Heart right ventricle (tissue), 16 donors: ENCODE results near the gene MAPK10. TPM values are rescaled to one million over a fixed set of nuclear protein-coding genes. Genes with fewer than 3 reads are reported as not detected.

Experiments used
- ATAC-seq, 8 donors: fragments of 200-7000 bp; cut with Tn5 transposase; one replicate each; pipeline ENCODE4 v1.9.1; 2020; ENCODE audit warnings: mild to moderate bottlenecking in 8 of 8, moderate library complexity in 8 of 8, moderate number of reproducible peaks in 1 of 8
- DNase-seq, 2 donors: peaks; one replicate each; pipeline ENCODE4 v3.0.0-alpha.2; 2020
- H3K27ac ChIP-seq, 10 donors: fragments of 200-600 bp; sonication (generic) in 2 of 10; one replicate each; pipeline versions ENCODE4 v1.5.0 to v1.8.0; 2020 to 2022; ENCODE audit warnings: mild to moderate bottlenecking in 3 of 10
- H3K27me3 ChIP-seq, 7 donors: fragments of 200-600 bp; one replicate each; pipeline ENCODE4 v1.8.0; 2021 to 2022; ENCODE audit warnings: mild to moderate bottlenecking in 2 of 7
- H3K36me3 ChIP-seq, 9 donors: fragments of 200-600 bp; sonication (generic) in 1 of 9; one replicate each; pipeline versions ENCODE4 v1.5.0 to v1.8.0; 2020 to 2022; ENCODE audit warnings: mild to moderate bottlenecking in 2 of 9
- H3K4me1 ChIP-seq, 9 donors: fragments of 200-600 bp; sonication (generic) in 1 of 9; one replicate each; pipeline versions ENCODE4 v1.5.0 to v1.8.0; 2020 to 2022; ENCODE audit warnings: mild to moderate bottlenecking in 4 of 9
- H3K4me3 ChIP-seq, 10 donors: fragments of 200-600 bp; sonication (generic) in 2 of 10; one replicate each; pipeline versions ENCODE4 v1.5.0 to v1.8.0; 2020 to 2022; ENCODE audit warnings: mild to moderate bottlenecking in 7 of 10, moderate library complexity in 2 of 10
- H3K9me3 ChIP-seq, 11 donors: fragments of 200-600 bp in 10 of 11; sonication (generic) in 2 of 11; one replicate each; pipeline versions ENCODE4 v1.5.0 to v1.8.0; 2013 to 2022; ENCODE audit warnings: mild to moderate bottlenecking in 2 of 11, control low read depth in 1 of 11, moderate library complexity in 1 of 11
- CTCF ChIP-seq, 9 donors: fragments of 200-600 bp; sonication (generic) in 2 of 9; IDR thresholded peaks; one replicate each; pipeline versions ENCODE4 v1.5.0 to v1.8.0; 2021 to 2022; ENCODE audit warnings: antibody characterized with exemption in 9 of 9, mild to moderate bottlenecking in 5 of 9, moderate library complexity in 1 of 9
- WGBS, 2 donors: extraction: QIAGEN DNeasy Blood & Tissue Kit; methylation state at CpG; one replicate each; pipeline ENCODE4 v1.1.7; 2013; ENCODE audit warnings: inconsistent platforms in 1 of 2; 5-methylcytosine and 5-hydroxymethylcytosine counted together
- intact Hi-C, 10 donors: fragments of 100-400 bp; cut with DNase I; formaldehyde crosslinking; loops; one replicate each; pipeline versions ENCODE4 v1.11.1 to v1.14.2; 2022
- polyA plus RNA-seq, 2 donors: library from polyadenylated mRNA; stranded (reverse); fragments of 200-250 nt; gene quantifications; one replicate each; pipeline ENCODE4 v1.2.3, GENCODE V29; 2013
- total RNA-seq, 10 donors: library from RNA; stranded (reverse); fragmentation: NEBNext Ultra II Directional in 3 of 10; extraction: Animal tissue kit (Norgen Biotek cat#: 25700) in 3 of 10; gene quantifications; one replicate each; pipeline versions ENCODE4 v1.2.1 to v1.2.4, GENCODE V29; 2021 to 2023
- donor health status: Arrhythmogenic right ventricular cardiomyopathy.
- donor health status: ischemic (EF 13 %, LVEDD 7.1; RV severe dilation, severe dysfunction).
- donor health status: healthy with polysubstance abuse.
- donor health status: DM: no; HTN: yes; CAD: no.
- donor health status: DM: no; HTN: no; CAD: no.
- donor health status: ischemic (EF 25% LVEDD 6.9; RV normal size, moderate dysfunction).
- donor health status: ischemic (EF 25% LVEDD 5.7; RV mildly dilated, moderate dysfunction).
- donor health status: healthy.
- donor health status: DM: yes; HTN: yes; CAD: no.
- donor health status: Ischemic cardiomyopathy.
- donor health status: ischemic (EF 35%, LVEDD 5.7; RV mildly dilated, moderate dysfunction).
- donor health status: nonischemic (EF 11% LVEDD 7.7; RV severe dilation, severe dysfunction).
- donor health status: DM: yes; HTN: yes; CAD: no.
- donor health status: PGD.
- donor health status: ischemic (EF 29% LVEDD 5.4; RV normal size, mild dysfunction).
- donor health status: nonischemic (EF 23%, LVEDD 6.1; RV moderate dilation, normal function).

MAPK10 gene
- total and polyA plus RNA-seq, 12 donors = 0.94 to 5.9 (median 2.6) TPM

- Histone ChIP-seq H3K36me3 (no peaks in the 10 kb centered on the region), H3K9me3 (peaks cover 0 to 4% (median 0%) of the 10 kb centered on the region in 11 donors), H3K27ac (no peak overlapping the region), H3K4me1 (peaks cover 0 to 32% (median 10%) of the 10 kb centered on the region in 9 donors), H3K27me3 (no peaks in the 10 kb centered on the region), H3K4me3 (no peak overlapping the region)
- DNase-seq = no peak
- peak in 1 of 8 donors; percentile 24 for ATAC-seq
- WGBS, 2 donors = 73 to 76% methylated on average over 4 of the region's 4 CpGs
- no peak for TF ChIP-seq CTCF (IDR thresholded peaks at IDR 0.05)
- intact Hi-C loops = loop anchor here in 6 of 10 donors (10.0 kb wide), 6 partner anchors 83 to 877 kb away; no protein-coding TSS in a partner anchor
Observed at GRCh38 chr4:85961887-85962286, 398.0 kb downstream of the MAPK10 start.

GRCh38 chr4:85956293-85956945 lies 403.4 kb downstream of the MAPK10 start:
- no peaks in the 10 kb centered on the region for H3K27me3 ChIP-seq
- TF ChIP-seq CTCF (IDR thresholded peaks at IDR 0.05) = no peak
- DNase-seq (no peak), ATAC-seq (no peak)
- 96 to 97% methylated on average over 17 of the region's 17 CpGs for WGBS, 2 donors
- no peaks in the 10 kb centered on the region for H3K9me3 ChIP-seq
- intact Hi-C loops = loop anchor here in 1 of 10 donors (10.0 kb wide), 1 partner anchor 872 kb away; no protein-coding TSS in a partner anchor
- H3K27ac ChIP-seq = no peak overlapping the region
- H3K4me3 ChIP-seq = no peak overlapping the region
- H3K4me1 ChIP-seq = peaks cover 0 to 28% (median 11%) of the 10 kb centered on the region in 9 donors
- no peaks in the 10 kb centered on the region for H3K36me3 ChIP-seq

- H3K4me3 ChIP-seq = no peak overlapping the region
- no peak for TF ChIP-seq CTCF (IDR thresholded peaks at IDR 0.05)
- intact Hi-C loops = loop anchor here in 1 of 10 donors (10.0 kb wide), 1 partner anchor 871 kb away; no protein-coding TSS in a partner anchor
- H3K36me3 ChIP-seq = no peaks in the 10 kb centered on the region
- DNase-seq = no peak
- ATAC-seq = no peak
- no peaks in the 10 kb centered on the region for H3K9me3 ChIP-seq
- H3K27ac ChIP-seq = no peak overlapping the region
- H3K27me3 ChIP-seq = no peaks in the 10 kb centered on the region
- H3K4me1 ChIP-seq = peaks cover 0 to 21% (median 11%) of the 10 kb centered on the region in 9 donors
Observed at GRCh38 chr4:85955620-85956292, 404.1 kb downstream of the MAPK10 start.

GRCh38 chr4:85953651-85954018 lies 406.2 kb downstream of the MAPK10 start:
- WGBS, 2 donors = 70 to 85% methylated on average over 3 of the region's 3 CpGs
- DNase-seq = no peak
- intact Hi-C loops = loop anchor here in 1 of 10 donors (10.0 kb wide), 1 partner anchor 869 kb away; no protein-coding TSS in a partner anchor
- H3K27ac ChIP-seq = peak overlapping the region in 3 of 10 donors; percentile 1 to 23 (median 5)
- no peaks in the 10 kb centered on the region for H3K9me3 ChIP-seq
- peaks cover 0 to 21% (median 11%) of the 10 kb centered on the region in 9 donors for H3K4me1 ChIP-seq
- ATAC-seq = peak in 4 of 8 donors; percentile 61 to 90 (median 80)
- no peak for TF ChIP-seq CTCF (IDR thresholded peaks at IDR 0.05)
- H3K4me3 ChIP-seq = no peak overlapping the region
- H3K36me3 ChIP-seq = no peaks in the 10 kb centered on the region
- H3K27me3 ChIP-seq = no peaks in the 10 kb centered on the region
